HTR-8/SVneo (cell line): ENCODE measurements around the gene CARD11.
"Not testable (repeated sequence)": the region's sequence is repeated elsewhere in the genome, so short reads cannot be mapped to it uniquely, and the experiment has no call there.

Source experiments
- DNase-seq: peaks from one replicate; pipeline ENCODE4 v3.0.0; 2011; ENCODE audit warnings: low spot score, mixed read lengths; ENCODE audit not compliant: insufficient read length
- FAIRE-seq: peaks from 2 replicates; lab custom pipeline; 2011; peaks lifted over from hg19 to GRCh38; lab: Jason Lieb, UNC

CARD11 gene

DNA sequence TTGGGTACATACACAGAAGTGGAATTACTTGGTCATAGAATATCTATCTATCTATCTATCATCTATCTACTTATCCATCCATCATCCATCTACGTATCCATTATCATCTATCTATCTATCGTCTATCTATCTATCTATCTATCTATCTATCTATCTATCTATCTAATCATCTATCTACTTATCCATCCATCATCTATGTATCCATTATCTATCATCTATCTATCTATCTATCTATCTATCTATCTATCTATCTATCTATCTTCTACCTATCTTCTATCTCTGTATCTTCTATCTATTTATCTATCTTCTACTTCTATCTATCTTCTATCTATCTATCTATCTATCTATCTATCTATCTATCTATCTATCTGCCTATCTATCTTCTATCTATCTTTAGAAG lies 123.2 kb downstream of the CARD11 start:
- FAIRE-seq, DNase-seq: not testable (repeated sequence)

DNA sequence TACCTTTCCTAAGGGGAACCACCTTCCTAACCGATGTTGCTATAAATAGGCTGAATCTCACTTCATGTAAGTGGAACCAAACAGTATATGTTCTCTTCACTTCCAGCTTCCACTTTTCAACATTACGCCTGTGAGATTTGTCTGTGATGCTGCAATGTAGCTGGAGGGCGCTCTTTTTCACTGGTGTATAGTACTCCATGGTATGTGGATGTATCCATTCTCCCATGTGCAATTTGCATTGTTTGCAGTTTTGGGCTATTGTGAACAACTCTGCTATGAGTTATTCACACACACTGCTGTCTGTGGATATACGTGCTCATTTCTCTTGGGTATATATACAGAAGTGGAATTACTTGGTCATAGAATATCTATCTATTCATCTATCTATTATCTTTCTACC lies 123.6 kb downstream of the CARD11 start:
- DNase-seq: no peak
- peak; percentile 46 for FAIRE-seq

DNA sequence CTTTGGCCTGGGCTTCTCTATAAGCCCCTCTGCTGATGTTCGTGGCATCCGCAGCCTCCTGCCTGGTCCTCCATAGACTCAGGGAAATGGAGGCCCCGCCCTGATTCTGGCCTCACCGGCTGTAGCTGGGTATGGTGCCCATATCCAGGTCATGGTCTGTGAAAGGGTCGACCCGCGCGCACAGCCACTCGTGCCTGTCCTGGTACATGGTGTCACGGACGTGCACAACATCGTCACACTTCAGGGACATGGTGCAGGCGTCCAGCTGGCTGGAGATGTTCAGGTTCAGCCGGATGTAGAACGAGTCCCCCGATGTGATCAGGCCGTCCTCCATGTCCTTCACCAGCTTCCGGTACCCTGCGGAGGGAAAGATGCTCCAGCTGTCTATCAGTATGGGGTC lies 124.4 kb downstream of the CARD11 start:
- peak; percentile 65 for FAIRE-seq
- no peak for DNase-seq

DNA sequence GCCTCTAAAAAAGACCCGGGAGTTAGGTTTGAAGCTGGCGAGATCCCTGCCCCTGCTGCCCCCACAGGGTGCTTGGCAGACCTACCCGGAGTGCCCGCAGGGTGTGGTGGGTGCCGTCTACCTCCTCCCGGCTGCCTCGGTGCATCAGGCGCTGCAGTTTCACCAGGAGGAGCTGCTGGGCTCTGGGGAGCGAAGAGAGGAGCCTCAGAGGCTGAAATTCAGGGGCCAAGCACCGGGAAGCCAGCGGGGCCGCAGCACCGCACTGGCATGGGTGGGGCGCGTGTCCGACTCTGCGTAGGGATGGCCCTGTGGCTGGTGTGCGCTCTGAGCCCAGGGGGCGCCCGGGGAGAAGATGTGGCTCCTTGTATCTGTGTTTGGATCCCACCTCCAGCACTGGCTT lies 125.3 kb downstream of the CARD11 start:
- DNase-seq (no peak), FAIRE-seq (no peak)

DNA sequence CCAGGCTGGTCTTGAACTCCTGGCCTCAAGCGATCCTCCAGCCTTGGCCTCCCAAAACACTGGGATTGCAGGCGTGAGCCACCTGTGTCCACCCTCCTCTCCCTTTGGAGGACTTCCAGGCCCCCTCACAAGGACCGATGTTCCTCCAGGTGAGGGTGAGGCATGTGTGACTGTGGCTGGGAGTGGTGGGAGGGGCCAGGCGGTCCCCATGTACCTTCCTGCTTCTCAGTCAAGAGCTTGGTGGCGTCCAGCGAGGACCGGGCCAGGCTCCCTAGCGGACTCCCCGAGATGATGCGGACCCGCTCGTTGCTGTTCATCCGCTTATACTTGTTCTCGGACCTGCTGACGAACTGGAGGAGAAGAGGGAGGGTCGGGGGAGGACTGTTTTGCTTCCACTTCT lies 128.6 kb downstream of the CARD11 start:
- DNase-seq (no peak), FAIRE-seq (no peak)

DNA sequence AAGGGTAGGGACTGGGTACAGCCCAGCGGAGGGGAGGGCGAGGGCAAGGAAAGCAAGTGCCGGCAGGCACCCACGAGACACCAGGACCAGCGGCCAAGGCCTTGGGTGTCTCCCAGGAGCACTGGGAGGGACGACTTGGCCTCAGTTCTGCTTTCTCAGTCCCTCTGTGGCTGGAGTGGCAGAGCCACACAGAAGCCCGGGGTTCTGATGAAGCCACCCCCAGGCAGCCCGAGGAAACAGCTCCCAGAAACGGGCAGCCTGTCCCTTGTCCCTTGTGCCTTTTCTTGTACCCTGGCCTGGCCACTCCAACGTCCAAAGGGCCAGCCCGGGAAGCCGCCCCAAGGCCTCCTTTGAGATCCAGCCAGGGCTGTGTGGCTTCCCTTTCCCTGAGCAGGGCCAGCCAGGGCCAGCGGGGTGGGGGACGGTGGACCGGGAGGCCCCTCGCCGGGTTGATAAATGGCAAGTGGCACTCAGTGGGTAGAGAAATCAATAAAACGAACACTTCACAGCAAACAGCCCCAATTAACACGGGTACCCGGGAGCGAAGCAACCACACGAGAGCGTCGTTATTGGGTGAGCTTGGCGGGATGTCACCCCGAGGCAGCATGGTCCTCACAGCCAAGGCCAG lies 129.8 kb downstream of the CARD11 start:
- DNase-seq: no peak
- no peak for FAIRE-seq

DNA sequence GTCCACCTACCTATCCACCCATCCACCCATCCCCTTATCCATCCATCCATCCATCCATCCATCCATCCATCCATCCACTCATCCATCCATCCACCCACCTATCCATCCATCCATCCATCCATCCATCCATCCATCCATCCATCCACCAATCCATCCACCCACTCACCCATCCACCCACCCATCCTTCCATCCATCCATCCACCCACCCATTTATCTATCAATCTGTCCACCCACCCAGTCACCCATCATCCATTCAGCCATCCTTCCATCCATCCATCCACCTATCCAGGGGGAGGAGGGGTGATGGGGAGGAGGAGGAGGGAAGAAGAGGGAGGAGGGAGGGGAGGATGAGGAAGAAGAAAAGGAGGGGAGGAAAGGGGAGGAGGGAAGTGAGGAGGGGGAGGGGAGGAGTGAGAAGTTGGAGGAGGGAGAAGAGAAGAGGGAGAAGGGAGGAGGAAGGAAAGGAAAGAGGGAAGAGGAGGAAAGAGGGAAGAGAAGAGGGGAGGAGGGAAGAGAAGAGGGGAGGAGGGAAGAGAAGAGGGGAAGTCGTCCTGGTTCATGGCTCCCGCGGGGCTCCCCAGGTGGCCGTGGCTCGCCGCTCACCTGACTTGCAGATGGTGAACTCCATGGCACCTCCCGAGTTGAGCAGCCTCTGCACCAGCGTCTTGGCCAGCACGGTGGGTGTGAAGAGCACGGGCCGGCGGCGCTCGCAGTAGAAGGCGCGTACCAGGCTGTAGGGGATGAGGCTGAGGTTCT lies 130.8 kb downstream of the CARD11 start:
- DNase-seq: no peak
- no peak for FAIRE-seq

DNA sequence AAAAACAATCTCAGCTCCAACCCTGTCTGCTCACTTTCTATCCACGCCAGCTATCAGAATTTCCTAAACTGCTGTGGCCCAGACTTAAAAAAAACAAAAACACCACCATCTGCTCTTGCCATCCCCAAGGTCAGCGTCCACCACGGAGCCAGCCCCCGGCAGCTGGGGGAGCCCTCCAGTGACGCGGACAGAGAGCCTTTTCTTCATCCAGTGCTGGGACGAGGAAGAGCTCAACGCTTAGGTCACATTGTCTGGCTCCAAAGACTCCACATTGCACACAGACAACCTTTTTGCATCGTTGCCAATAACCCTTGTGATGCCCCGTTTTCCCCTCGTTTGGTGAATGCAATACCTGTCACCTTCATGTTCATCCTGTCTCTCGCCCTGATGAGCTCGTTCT lies 132.2 kb downstream of the CARD11 start:
- DNase-seq (no peak), FAIRE-seq (peak; percentile 42)

DNA sequence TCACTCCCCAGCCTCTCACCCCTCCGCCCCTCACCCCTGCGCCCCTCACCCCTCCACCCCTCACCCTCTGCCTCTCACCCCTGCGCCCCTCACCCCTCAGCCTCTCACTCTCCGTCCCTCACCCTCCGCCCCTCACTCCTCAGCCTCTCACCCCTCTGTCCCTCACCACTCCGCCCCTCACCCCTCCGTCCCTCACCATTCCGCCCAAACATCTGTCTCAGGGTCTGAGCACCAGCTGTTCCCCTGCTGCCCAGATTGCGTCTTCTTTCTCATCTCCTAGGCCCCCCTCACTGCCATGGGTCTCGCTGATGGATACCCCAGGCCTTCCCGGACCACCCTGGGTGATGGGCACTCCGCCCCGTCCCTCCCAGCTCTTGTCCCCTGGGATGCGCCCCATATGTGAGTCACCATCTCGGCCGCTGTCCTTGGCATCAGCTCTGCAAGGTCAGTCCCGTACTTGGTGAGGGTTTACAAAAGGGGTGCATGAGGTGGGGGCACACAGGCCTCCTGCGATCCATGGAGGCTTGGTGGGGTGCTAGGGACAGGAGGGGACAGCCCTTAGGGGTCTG lies 134.1 kb downstream of the CARD11 start:
- DNase-seq (no peak), FAIRE-seq (no peak)

DNA sequence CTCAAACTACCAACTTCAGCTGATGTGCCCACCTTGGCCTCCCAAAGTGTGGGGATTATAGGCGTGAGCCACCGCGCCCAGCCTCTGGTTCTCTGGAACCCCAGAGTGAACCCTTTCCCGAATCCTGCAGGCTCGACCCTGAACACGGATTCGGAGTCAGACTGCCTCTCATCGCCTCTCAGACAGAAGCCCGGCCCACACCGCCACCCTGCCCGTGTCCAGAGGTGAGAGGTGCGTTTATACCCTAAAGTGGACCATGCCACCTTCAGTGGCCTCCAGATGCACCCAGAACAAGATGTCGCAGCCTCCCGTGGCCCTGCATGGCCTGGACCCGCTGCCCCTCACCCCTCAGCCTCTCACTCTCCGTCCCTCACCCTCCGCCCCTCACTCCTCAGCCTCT lies 134.6 kb downstream of the CARD11 start:
- DNase-seq (no peak), FAIRE-seq (no peak)

DNA sequence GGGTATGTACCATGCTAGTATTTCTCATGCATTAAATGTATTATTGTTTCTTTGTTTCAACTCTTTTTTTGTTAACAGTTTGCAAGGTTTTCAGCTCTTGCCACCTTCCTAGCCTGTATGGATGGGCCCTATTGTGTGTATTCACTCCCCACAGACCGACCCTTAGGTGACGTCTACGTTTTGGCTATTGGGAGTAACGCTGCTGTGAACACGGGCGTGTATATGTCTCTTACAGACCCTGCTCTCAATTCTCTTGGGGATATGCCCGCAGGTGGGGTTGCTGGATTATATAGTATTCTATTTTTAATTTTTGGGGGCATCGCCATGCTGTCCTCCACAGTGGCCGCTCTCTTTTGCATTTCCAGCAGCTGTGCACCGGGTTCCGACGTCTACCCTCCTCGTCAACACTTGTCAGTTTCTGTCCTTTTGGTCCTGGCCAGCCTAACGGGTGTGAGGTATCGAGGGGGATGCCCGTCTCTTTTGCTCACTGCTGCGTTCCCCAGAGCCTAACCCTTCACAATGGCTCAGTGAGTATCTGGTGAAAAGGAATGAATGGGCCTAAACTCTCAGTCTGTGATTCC lies 135.5 kb downstream of the CARD11 start:
- DNase-seq: no peak
- no peak for FAIRE-seq

DNA sequence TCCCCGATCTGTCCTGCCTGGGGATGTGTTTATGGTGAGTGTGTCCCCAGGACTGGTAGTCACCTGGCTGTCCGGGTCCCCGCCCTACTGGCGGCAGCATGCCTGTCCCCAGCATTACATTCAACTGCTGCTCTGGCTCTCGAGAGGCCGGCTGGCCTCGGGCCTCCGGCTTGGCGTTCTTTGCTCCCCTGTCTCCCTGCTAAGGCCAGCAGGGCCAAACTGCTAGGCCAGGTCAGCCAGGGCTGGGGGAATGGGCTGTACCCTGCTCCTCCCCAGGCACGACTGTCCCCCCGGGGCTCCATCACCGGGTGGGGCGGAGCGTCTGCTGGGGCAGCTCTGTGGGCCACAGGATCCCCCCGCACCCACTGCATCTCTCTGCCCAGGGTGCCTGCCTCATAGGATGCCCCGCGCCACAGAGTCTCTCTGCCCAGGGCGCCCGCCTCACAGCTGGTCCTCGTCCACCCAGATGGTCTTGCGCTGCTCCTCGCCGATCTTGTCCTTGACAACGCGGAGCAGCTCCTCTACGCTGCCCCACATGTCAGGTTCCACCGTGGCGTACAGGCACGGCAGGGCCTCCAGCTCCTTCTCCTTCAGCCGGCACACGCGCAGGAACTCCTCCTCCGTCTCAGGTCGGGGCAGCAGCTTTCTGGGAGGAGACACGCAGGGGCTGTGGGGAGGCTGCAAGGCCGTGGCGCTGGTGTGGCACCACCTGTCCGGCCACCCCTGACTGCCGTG lies 137.3 kb downstream of the CARD11 start:
- DNase-seq (no peak), FAIRE-seq (peak; percentile 46)

DNA sequence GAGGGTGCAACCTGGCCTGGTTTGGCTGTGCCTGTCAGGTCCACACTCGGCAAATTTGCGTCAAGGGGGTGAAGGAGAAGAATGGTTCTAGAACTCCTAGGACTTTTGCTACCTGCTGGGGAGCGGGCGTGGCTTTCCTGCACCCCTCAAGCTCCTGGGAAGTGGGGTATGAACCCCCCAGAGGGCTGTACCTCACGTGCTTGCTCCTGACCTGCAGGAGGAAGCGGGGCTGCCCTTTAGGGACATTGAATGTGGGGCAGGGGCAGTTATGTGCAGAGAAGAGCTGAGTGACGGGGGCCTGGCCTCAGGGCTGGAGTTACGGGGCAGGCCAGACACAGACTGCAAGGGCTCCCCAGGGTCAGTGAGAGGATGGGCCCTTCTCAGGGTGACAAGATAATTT lies 138.2 kb downstream of the CARD11 start:
- no peak for FAIRE-seq
- no peak for DNase-seq

DNA sequence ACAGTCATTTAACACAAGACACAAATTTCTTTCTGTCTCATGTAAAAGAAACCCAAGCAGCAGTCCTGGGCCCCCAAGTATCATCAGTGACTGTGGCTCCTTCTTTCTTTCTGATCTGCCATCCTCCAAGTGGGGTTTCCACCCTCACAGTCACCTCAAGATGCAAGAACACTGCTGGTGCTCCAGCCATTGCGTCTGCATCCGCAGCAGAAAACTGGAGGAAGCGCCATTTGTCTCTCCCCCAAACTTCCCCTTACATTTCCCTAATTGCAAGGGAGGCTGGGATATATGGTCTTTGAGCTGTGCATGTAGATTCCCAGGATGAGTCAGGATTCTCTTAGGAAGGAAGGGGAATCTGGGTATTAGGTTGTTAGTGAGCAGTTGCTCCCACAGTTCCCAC lies 138.6 kb downstream of the CARD11 start:
- DNase-seq (no peak), FAIRE-seq (peak; percentile 33)

DNA sequence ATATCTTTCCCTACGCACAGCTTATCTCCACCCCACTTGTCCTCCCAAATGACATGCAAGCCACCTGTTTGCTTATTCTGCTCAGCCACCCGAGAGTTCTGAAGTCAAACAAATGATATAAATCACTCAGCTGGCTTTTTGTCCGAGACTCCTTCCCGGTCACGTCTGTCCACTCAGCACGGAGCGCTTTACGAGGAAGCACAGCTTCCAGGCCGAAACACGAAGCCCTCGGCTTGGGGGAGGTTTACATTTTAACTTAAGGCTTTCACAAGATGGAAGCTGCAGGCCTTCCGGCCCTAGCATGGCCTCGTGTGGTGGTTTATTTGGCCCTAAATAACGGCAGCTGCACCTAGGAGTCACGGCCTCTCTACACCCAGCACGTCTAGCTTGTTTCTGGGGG lies 139.5 kb downstream of the CARD11 start:
- FAIRE-seq: no peak

DNA sequence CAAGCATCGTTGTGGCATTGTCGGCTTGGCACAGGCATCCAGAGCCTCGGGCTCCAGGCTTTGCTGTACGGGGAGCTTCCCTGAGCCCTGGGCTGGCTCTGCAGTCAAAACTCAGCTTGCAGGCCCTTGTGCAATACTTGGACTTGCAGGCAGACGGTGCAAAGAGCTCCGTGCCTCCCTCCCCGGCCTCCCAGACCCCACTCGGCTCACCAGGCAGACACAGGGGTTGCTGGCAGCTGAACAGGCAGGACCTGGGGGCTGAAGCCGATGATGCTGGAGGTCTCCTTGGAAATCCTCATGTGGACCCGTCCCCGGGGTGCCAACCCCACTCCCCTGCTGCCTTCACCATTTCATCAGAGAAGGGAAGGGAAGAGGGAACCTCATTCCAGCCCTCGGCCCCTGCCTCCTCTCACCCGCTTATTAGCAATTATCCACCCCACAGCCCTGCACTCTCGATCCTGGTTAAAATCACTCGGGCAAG lies 139.9 kb downstream of the CARD11 start:
- DNase-seq (no peak), FAIRE-seq (no peak)

More for the DNA sequence above, 139.5 kb downstream of the CARD11 start:
- no peak for DNase-seq

DNA sequence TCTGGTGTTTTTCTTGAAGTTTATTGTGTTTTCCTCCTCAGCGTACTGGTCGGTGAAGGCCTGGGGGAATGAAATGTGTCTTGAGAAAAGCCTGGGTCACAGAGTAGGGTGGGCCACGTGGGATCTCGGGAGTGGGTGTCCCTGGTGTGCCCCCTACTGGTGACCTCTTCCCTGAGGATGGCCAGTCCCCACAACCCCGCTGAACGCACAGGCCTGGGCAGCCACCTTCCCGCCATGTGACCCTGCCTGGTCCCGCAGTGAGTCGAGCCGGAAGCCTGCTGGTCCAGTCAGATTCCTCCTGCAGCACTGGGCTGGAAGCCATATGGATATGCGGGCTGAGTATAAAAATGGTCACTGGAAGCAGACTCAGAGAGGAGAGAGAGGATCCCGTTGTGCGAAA lies 146.6 kb downstream of the CARD11 start:
- no peak for FAIRE-seq
- no peak for DNase-seq

DNA sequence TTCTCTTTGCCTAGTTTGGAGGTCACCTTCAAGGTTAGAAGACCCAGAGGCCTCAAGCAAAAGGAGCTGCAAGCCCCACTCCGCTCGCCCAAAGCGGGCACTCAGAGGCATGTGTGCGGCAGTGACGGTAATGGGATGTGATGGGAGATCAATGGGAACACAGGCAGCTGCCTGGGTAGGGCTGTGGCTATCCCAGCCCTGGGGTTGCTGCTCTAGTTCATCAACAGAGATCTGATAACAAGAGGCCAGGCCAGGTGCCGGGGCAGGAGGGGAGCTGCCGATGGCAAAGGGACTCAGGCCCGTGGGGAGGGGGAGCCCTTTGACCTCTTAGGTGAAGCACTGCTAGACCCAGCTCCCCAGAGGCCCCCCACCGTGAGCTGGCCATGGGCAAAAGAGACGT lies 147.5 kb downstream of the CARD11 start:
- no peak for DNase-seq
- peak; percentile 36 for FAIRE-seq

DNA sequence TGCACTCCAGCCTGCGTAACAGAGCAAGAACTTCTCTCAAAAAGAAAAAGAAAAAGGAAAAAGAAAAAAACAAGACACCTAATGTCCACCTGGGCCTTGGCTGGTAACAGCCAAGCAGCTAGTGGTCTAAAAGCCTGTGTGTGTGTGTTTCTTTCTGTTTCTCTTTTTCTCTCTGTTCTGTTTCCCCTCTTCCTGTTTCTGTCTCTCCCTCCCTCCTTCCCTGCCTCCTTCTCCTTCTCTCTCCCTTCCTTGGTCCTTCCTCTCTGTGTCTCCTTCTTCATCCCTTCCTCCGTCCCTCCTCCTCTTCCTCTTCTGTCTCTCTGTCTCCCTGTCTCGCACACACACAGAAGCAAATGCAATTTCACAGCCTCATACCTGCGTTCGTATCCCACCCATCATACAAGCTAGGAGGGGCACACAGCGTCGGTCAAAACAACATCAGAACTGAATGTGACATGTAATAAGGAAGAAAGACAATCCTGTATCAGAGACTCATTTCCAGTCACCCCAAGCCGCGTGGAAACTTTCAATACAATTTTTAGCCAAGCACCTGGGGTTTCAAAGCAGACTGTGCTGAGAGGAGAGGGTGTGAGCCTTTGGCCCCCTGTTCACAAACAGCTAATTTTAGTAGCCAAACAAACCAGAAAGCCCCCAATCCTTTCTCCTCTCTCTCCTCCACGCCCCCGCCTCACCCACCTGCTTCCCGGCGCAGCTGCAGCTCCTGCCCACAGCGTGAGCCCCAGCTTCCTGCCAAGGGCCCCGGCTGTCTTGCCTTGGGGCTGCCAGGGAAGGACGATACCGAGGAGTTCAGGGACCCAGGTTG lies 149.3 kb downstream of the CARD11 start:
- FAIRE-seq: peak; percentile 16
- no peak for DNase-seq

DNA sequence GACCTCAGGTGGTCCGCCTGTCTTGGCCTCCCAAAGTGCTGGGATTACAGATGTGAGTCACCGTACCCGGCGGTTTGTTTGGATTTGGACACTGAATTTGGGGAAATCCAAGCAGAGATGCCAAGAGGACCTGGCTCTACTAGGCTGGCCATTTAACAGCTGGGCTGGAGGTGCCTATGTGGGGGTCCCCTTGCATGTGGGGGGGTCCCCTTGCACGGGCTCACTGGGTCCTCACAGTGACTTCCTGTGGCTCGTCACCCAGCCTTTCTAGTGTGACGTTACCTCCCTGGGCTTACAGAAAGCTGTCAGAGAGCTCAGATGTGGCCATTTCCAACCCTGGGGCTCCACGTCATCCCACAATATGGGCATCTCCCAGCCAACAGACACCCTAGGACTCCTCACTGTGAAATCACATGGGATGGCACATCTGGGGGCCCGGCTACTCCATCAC lies 150.2 kb downstream of the CARD11 start:
- FAIRE-seq (no peak), DNase-seq (no peak)
